Middle frontal gyrus (tissue), 1 donor: Measurements from ENCODE around the gene NEURL1.
"Not testable (repeated sequence)": the region's sequence is repeated elsewhere in the genome, so short reads cannot be mapped to it uniquely, and the experiment has no call there.

Experiments used
- DNase-seq: peaks from one replicate; pipeline ENCODE4 v3.0.0-alpha.2; 2015; ENCODE audit warnings: low spot score; ENCODE audit errors: extremely low spot score

The NEURL1 gene

DNA sequence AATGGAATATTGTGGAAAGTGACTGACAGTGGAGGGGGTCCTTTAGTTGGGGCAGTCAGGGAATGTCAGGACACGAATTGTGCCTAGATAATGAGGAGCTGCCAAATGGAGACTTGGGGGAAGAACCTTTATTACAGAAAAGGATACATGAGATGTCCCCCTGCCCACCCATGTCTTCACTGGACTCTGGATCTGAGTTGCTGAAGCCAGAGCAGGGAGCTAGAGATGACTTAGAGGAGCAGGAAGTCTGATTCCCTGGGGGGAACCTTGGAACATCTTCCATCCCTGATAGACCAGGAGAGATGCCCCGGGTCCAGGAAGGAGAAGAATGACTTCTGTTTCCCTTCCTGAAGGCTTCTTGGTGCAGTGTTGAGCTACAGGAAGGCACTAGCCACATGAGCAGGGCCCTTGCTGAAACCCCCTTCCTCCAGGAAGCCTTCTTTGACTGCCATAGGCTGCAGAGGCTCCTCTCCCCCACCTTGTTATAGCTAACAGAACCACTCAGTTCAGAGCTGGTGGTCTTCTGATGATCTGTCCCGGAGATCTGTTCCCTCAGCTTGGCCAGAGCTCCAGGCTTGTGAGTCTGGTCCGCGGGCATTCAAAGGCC lies 747 bp upstream of the NEURL1 start:
- no peak for DNase-seq

DNA sequence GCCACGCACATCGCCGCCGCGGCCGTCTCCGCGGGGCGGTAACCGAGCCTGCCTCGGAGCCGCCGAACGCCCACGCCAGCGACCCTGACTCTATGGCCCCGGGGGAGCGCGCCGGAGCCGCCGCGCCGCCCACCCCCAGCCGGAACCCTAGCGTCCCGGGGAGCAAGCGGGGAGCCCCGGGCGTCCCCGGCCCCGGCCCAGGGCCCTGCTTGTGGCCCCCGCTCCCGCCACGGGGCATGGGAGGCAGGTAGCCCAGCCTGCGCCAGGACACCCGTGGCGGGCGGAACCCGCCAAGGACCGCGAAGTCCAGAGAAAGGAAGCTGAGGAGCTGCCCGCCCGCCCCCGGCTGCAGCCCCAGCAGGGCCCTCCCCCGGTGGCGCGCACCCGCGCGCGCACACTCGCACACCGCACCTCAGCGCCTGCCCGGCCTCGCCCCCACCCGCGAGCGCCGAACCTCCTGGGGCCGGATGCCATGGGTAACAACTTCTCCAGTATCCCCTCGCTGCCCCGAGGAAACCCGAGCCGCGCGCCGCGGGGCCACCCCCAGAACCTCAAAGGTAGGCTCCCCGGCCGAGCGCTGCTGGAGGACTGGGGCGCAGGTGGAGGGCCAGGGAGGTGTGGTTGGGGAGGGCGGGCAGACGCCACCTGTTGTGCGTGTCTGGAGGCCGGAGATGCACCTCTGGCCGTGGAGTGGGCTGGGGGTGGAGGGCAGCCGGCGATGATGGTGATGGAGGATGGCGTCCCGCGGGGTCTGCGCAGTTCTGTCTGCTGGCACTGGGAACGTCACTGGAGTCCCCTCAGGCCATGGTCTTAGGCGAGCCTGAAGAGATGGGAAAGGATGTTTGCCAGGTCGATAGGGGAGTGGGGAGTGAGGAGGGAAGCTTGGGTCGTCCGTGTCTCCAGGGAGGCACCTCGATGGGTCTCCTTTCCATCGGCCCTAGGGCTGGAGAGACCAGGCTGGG lies 692 bp downstream of the NEURL1 start:
- no peak for DNase-seq

DNA sequence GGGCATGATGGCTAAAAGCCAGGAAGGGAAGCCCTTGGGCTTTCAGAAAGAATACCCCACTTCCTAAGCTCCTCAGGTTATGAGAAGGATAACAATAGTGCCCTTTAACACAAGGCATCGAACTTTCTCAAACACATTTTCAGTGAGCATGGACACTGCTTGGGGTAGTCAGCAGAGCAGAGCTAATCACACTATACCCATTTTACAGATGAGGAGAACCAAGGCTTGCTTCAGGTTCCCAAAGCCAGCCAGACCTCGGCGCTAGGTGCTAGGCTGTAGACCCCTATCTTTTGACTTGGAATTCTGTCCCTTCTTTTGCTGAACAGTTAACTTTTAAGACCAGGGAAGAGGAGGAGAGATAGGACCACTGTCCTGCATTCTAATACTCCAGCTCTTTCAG lies 1.8 kb downstream of the NEURL1 start:
- no peak for DNase-seq

DNA sequence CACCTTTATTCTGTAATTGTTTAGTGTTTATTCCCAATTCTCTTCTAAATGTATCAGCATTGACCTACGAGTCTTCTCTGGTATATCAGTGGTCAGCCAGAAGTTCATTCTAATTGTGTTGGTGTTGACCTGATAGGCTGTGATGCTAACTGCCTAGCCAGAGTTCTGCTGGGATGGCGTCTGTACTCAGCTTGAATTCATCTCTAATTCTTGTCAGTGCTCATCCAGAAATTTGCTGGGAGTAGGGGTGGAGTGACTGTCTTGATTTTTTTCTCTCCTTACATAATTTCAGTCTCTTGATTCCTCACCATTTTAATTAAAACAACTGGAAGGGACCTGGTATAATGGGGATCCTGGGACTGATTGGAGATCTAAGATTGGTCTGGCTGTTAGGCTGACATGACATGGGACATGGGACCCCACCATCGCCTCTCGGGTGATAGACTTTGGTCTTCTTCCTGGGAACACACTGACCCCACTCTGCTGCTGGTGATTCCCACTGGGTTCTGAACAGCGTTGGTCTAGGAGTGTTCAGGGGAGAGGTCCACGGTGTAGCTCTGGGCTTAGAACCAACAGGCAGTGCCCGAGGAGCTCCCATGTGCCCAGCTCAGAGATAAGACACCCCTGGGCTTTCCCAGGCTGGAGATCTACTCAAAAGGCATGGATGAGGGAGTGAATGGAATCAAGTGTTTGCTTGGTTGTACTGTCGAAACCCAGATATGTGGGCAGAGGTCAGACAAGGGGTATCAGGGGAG lies 3.8 kb downstream of the NEURL1 start:
- DNase-seq: no peak

DNA sequence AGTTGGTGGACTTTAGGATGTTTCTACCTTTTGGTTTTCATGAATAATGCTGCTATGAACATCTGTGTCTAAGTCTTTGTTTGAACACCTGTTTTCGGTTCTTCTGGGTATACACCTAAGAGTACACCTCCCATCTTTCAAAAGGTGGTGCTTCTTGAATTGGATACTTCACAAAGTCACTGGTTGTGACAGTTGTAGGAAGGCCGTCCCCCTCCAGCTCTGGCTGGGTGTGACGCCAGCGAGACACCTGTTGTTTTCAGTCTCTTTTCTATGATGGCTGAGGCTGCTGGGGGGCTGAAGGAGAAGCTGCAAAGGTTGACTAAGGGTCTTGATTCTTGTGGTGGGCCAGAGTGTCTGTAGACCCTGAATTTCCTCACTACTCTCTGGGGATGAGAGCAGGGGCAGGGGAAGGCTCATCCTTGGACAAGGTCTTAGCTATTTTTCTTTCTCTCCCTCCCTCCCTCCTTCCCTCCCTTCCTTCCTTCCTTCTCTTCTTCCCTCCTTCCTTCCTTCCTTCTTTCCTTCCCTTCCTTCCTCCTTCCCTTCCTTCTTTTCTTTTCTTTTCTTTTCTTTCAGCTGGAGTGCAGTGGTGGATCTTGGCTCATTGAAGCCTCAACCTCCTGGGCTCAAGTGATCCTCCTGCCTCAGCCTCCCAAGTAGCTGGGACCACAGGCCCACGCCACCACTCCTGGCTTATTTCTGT lies 5.6 kb downstream of the NEURL1 start:
- DNase-seq: no peak

DNA sequence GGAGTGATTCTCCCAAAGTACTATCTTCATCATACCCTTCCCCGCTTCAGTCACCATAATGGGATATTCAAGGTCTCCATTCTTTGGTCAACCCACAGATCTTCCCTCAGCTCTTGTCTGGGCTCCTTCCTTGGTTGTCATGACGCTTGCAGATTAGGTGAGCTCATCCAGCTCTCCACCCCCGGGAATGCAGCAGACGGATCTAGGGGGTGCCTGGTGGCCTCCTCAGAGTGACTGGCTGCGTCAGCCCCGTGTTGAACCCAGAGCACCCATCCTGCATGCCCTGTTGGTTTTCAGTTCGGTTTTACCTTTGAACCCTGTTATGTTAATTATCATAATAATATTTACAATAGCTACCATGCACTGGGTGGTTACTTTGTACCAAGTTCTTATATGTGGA lies 6.4 kb downstream of the NEURL1 start:
- no peak for DNase-seq

DNA sequence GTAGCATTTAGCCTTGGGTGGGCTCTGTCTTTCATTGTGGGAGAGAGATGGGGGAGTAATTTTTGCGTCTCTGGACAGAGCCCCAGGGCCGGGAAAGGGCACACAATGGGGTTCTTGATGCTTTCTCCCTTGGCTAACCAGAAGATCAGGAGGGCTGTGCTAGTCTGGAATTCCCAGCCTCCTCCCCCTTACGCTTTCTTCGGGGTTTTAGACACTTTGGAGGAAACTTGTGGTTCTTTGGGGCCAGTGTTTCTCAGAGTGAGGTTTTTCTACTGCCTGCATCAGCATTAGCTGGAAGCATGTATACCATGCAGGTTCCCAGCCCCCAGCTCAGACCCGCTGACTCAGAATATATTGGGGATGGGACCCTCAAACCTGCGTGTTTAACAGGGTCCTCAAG lies 7.0 kb downstream of the NEURL1 start:
- DNase-seq: no peak

DNA sequence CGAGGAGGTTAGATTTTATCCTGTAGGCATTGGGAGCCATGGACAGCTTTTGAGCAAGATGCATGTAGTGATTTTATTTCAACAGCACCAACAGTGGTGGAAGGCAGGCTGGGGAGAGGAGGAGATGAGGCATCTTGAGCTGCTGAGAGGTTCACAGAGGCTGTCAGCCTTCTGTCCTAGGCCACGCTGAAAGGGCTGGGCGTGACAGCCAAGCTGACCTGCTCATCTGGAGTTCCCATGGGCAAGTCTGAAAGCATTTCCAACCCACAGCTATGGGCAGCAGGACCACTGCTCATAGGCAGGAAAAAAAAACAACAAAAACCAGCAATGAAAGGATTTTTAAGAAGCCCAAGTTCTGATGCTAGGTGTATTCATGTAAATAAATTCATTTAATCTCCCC lies 7.7 kb downstream of the NEURL1 start:
- DNase-seq: no peak

DNA sequence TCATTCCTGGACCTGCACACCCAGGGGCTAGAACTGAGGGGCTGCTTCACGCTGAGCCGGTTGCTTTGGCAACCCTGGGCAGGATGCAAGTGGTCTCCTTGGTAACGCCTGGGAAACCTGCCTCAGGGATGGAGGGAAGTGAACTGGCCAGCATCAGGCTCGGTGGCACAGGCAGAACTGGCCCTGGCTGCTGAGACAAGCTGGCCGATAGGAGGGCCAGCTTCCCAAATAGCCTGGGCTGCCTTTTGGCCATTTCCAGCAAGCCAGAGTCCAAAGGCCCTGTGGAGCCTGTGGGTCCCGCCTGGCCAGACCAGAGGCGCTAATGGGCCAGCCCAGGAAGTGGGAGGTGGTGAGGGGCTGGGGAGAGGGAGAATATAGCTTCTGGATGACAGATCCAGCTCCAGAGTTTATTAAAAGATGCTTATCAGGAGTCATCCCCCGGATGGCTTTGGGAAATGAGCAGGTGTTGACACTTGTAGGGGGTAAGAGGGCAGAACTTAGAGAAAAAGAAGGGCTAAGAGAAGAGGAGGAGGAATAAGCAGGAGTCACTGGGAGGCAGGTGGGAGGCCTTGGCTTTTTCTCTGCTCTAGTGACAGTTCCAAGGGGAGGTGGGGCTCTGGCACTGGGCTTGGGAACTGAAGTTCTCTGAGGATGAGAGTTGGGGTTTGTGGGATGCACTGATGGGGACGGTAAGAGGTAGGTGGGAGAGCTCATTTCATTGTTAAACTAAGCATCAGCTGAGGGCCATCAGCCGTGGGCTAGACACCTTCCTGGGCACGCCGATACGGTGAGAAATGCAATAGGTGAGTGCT lies 9.6 kb downstream of the NEURL1 start:
- no peak for DNase-seq

DNA sequence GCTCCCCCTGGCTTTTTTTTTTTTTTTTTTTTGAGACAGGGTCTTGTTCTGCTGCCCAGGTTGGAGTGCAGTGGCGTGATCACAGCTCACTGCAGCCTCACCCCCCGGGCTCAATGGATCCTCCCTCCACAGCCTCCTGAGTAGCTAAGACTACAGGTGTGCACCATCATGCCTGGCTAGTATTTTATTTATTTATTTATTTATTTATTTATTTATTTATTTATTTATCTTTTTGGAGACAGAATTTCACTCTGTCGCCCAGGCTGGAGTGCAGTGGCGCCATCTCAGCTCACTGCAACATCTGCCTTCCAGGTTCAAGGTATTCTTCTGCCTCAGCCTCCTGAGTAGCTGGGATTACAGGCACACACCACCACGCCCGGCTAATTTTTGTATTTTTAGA lies 10.3 kb downstream of the NEURL1 start:
- not testable (repeated sequence) for DNase-seq

DNA sequence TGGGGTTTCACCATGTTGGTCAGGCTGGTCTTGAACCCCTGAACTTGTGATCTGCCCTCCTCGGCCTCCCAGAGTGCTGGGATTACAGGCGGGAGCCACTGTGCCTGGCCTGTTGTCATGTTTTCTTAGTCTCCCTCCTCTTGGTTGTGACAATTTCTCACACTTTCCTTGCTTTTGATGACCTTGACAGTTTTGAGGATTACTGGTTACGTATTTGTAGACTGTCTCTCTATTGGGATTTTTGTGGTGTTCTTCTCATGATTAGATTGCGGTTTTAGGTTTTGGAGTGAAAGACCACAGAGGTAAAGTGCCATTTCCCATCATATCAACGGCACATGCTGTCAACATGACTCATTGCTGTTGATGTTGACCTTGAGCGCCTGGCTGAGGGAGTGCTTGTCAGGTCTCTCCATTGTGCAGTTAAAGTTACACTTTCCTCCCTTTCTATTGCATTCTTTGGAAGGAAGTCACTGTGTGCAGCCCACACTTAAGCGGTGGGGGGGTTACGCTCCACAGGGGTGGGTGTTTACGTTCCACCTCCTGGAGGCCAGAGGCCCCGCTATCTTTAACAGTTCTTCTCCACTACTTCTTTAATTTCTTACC lies 10.8 kb downstream of the NEURL1 start:
- no peak for DNase-seq

DNA sequence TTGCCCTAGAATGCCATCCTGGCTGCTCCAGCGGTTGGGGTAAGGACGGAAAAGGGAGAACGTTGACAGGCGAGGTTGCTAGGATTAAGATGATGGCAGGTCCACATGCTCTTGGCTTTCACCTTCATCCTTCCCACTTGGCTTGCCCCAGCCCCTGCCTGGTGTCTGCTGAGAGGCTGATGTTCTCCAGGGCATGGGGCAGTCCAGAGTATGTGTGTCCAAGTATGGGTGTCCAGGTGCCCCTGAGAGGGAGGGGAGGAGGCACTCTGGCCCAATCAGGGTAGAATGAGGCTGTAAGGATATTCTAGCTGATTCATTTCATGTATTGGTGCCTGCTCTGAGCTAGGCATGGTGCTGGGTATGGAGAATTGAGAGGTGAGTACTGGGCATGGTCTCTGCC lies 12.6 kb downstream of the NEURL1 start:
- no peak for DNase-seq

DNA sequence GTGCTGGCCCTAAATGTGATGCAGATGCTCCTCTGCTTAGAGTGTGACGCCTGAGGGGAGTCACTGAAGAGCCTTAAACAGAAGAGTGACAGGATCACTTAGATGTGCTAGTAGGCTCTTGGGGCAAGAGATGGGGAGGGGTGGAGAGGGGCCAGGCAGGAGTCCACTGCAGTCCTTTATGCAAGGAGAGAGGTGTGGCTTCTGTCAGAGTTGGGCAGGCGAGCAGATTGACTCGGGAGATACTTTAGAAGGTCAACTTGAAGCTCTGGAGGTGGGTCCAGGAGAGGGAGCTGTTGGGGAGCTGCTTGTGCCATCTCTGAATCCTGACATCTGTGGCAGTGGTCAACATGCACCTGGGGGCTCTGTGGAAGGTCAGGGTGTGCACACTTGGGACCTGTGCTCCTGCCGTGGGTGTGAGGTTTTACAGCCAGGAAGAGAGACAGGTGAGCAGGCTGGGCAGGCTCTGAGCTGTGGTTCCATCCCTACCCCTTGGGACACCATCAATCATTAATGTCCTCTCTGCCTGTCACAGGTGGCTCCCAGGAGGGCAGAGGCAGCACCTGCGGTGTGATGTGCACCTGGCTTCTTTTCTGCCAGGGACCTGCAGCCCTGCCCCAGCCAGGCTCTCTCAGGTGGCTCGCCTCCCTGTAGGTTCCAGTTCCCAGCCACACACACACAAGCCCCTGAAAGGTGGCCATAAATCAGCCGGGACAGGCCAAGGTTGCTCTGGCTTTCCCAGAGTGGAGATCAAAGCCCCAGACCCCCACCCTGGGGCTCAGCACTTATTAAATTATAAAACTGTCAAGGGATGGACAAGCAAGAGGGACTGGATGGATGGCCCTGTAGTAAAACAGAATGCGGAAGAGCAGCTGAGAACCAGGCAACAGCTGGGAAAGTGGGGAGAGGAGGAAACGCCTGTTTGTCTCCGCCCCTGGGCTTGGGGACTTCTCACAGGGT lies 14.0 kb downstream of the NEURL1 start:
- no peak for DNase-seq

DNA sequence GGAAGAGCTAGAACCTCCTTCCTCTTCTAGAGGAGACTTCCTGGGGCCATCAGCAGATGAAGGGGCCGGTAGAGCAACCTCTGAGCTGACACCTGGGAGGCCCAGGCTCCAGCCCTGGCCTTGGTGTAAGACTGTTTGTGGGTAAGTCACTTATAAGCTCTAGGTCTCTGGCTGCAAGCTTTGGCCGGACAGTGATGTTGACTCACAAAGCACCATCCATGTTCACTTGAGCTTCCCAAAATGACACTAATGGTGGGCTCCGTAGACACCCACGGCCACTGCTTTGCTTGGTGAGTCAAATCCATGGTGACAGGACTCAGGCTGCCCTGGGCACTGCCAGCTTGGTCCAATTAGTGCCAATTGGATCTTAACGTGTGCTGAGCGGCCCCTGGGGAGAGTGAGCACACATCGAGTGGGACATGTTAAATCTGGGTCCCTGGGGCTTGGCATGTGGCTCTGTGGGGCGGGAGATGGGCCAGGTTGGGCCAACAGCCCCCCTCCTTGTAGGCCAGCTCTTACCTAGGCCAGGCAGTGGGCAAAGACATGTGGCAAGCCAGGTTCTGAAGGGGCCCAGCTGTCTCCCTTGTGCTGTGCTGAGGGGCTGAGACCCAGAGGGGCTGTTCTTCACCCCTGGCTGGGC lies 16.7 kb downstream of the NEURL1 start:
- no peak for DNase-seq

DNA sequence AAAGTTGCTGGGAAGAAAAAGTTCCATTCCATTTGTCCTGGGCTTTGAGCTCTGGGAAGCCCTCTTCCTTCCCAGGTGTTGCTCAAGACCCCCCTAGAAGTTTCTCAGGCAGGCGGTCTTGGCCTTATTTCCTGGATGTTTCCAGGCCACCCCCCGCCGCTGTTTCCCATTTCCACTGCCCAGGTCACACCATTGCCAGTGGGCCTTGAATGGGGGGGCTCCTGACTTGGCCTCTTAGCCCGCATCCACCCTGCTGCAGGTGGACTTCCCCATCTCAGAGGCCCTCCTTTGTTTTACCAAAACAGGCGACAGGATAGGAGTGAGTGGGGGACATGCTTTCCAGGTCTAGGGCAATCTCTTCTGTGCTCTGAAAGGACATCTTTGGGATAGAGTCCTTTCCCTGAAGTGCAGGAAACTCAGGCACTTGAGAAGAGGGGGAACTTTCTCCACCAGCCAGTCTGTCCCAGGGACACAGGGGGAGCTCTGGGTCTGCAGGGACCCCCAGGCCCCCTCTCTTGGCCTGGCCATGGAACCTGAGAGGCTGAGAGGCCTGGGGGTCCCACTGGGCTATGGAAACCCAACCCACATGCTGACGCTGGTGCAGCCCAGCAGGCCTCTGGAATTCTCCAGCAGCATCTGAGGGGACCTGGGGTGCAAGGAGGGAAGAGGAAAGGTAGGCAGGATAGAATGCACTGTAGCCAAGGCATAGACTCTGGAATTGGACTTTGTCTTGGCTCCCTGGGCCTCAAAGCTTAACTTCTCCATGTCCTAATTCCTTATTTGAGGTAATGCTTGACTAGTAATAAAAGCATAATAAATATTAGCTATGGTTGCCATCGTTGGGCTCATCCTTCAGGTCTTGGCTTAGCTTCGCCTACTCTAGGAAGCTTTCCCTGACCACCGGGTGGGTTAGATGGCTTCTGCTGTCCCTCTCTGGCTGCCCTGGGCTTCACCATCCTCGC lies 17.6 kb downstream of the NEURL1 start:
- DNase-seq: no peak

DNA sequence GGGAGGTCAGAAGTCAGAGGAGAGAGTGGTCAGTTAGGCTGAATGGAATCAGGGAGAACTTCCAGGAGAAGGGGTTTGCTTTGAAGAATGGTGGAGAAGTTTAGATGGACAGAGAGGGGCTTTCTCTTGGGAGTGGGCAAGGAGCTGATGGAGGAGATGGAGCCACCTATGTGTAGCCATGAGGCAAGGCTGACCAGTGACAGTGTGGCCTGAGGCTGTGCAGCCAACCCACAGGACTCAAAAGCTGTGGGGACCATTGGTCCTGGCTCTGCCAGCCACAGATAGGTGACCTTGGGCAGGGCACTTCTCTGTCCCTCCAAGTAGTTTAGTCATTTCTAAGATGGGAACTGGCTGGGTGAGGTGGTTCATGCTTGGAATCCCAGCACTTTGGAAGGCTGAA lies 18.7 kb downstream of the NEURL1 start:
- no peak for DNase-seq

DNA sequence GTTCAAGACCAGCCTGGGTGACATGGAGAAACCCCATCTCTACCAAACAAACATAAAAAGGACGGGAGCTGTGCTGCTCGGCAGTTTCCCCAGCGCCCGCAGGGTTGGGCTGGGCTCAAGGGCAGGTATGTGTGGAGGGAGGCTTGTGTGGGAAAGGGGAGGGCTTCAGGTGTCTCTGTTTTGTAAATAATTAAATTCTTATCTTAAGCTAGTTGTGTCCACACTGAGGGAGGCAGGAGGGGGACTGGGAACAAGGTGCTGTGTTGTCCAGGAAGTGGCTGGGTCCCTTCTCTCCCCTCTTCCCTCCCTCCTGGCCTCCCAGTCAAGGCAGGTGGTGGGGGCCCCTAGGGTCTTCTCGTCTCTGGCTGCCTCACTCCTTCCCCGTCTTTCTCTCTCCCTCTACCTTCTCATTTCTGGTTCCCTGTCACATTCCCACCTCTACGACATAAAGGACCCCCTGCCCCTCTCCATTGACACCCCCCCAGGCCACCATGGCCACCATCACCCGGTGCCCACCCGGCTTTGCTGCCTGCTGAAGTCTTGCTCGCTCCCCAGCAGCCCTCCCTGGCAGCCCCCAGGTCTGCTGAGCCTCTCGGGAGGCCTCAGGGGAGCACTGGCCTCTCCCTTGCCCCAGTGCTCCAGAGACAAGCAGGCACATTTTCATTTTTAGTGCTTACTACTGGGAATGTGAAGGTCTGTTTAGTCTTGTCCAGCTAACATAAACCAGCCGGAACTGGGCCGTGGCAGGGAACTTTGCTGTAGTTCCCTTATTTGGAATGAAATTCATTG lies 19.3 kb downstream of the NEURL1 start:
- no peak for DNase-seq
